GM12891 (cell line): ENCODE results near the gene RELT.

Source experiments
- PAX5 ChIP-seq: IDR thresholded peaks from 2 replicates; pipeline ENCODE4 v1.6.1; 2011; ENCODE audit warnings: low read length, moderate library complexity, mild to moderate bottlenecking; ENCODE audit not compliant: insufficient read depth, severe bottlenecking
- POLR2A ChIP-seq: IDR thresholded peaks from 2 replicates; pipeline ENCODE4 v1.6.1; 2011; ENCODE audit warnings: low read depth, low read length, control low read depth
- POLR2AphosphoS5 ChIP-seq: IDR thresholded peaks from 2 replicates; pipeline ENCODE4 v1.6.1; 2011; ENCODE audit warnings: low read depth, low read length, control low read depth
- SPI1 ChIP-seq: IDR thresholded peaks from 2 replicates; pipeline ENCODE4 v1.6.1; 2011; ENCODE audit warnings: low read depth, low read length, control low read depth
- TAF1 ChIP-seq: IDR thresholded peaks from 2 replicates; pipeline ENCODE4 v1.6.1; 2011; ENCODE audit warnings: low read depth, low read length, control low read depth

GRCh38 chr11:73388265-73389133 lies 12.3 kb downstream of the RELT start:
- no peak; the same call in 1 of the 2 replicates for TF ChIP-seq POLR2A
- no peak for TF ChIP-seq TAF1
- TF ChIP-seq POLR2AphosphoS5 = no peak
- no peak for TF ChIP-seq SPI1
- TF ChIP-seq PAX5 = no peak
